GM18498 (cell line): Measurements from ENCODE around the gene ARHGAP23.

Experiments used
- ATAC-seq: cut with Tn5 transposase; IDR thresholded peaks from one replicate; pipeline ENCODE4 v1.9.1; 2021; ENCODE audit warnings: mild to moderate bottlenecking, moderate library complexity; ENCODE audit not compliant: unreplicated experiment

The ARHGAP23 gene

DNA sequence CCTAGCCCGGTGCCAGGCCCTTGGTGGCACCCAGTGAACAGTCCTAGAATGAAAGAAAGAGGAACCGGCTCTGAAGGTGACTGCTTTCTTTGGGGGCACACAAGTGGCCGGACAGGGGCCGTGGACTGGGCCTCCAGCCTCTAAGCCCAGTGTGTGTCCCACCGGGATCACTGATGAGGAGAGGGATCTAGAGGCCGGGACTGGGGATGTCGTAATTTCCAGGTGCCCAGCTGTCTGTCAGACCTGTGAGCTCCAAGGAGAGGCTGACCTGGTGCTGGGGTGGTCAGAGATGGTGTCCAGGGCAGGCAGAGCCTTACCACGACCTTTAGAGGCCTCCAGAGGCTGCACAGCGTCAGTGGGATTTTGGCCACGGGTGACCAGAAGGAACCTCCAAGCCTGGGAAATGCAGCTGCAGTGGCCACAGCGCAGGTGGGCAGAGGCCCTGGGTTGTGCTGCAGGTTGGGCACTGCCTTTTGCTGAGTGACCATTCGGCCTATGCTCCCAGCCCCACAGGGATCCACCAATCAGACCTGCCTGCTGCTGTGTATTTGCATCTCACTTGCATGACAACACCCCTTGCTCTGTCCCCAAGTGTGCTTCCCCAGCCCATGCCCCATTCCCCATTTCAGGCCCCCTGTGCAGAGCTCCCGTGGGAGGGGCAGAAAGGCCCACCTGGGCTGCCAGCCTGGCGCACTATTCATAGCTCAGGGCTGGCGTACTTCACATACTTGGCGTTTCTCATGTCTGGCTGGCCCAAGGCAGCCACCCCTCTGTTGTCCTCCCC is 12.5 kb downstream of the ARHGAP23 start:
- ATAC-seq: no peak

DNA sequence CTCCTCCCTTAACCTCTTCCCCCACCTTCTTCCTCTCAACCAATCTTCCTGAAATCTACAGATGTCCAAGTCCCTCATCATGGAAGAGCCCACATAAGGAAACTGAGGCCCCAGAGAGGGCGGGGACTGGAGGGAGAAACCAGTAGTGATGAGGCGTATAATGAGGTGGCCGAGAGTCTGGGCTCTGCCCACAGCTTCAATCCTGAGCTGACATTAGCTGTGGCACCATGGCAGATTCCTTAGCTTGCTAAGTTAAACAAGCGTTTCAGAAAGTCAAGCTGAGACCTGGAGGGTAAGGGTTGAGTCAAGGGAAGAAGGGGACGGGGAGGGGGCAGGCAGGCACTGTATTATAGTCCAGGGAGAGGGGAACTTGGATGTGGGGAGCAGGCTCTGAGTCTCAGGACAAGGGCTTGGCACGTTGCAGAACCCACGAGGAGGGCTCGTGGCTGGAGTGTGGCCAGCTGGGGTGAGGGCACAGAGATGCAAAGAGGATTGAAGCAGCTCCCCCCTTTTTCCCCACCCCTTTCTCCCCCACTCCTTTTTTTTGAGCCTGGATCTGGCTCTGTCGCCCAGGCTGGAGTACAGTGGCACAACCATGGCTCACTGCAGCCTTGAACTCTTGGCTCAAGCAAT is 13.3 kb downstream of the ARHGAP23 start:
- ATAC-seq: no peak

DNA sequence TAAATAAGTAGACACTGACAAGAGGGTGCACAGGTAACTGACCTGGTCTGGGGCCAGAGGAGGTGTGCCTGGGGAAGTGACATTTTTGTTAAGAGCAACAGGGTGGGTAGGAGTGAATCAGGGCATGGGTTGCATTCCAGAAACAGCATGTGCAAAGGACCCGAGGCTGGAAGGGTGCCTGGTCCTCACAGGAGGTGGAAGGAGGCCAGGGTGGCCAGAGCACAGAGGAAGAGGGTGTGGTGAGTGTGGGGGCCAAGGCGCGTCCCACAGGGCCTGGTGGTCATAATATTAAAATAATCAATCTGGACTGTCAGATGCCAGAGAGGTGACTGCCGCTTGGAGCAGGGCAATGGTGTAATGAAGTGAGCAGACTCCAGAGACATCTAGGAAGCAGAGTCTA is 14.3 kb downstream of the ARHGAP23 start:
- ATAC-seq: no peak

DNA sequence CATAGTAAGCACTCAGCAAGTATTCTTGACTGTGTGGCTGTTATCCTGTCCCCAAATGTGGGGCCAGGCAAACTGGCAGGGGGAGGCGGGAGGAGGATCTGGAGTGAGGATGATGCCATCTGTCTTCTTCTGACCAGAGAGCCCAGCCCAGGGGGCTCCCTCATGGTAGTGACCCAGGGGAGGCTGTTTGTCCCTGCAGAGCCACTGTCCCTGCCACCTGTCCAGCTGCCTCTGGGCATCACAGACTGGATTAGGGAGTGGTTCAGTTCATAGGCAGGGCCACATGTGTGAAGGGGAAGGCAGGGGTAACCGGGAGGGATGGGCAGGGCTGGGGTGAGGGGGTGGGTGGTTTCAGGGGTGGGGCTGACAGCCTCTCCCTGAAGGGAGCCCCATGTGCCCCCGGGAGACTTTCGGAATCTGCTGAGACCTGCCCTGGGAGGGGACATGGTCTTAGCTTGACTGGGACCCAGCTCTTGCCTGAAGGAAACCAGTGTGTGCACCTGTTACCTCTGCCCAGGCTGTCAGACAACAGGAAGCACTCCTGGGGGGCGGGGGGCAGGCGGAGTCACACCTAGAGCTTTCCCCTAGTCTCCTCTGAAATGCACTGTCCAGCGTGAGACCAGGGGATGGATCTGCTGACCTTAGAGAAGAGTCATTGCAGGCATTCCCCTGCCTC is 15.2 kb downstream of the ARHGAP23 start:
- ATAC-seq: no peak

DNA sequence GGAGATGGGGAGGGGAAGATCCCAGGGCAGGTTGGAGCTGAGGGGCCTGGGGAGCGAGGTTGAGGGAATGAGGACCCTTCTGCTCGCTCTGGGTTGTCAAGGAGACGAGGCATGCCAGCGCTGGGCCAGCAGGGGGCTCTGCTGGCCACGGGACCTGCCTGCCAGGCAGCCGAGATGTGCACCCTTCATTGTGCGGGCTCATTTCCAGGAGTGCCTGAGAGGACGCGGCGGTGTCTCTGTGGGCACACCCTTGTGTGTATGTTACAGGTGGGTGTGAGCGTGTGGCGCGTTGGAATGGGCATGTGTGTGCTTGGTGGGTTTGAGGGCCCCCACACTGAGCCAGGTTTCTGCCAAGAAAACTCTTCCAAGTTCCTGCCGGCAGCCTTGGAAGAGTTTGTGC is 15.9 kb downstream of the ARHGAP23 start:
- ATAC-seq: no peak

DNA sequence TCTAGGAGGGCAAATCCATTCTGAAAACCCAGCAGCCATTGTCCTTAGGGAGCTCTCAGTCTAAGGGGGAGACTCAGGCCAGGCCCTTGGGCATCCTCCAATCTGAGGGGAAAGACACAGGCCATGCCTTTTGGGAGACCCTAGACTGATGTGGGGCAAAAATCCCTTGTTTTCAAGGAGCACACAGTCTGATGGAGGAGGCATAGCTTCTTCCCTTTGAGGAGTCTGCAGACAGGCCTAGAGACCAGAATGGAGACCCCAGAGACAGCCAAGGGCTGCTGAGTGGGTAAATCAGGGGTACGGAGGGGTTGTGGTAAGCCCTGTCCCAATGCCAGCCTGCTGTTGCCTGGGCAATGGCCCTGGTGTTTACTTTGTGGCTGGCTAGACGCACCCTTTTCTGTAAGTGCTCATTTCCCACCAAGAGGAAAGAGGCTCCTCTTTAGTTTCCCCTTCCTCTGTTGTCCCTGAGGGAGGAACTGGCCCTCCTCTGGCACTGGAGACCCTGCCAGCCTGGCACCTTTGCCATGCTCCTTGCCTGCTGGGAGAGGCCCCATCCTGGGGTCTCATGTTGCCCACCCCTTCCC is 19.3 kb downstream of the ARHGAP23 start:
- no peak for ATAC-seq

DNA sequence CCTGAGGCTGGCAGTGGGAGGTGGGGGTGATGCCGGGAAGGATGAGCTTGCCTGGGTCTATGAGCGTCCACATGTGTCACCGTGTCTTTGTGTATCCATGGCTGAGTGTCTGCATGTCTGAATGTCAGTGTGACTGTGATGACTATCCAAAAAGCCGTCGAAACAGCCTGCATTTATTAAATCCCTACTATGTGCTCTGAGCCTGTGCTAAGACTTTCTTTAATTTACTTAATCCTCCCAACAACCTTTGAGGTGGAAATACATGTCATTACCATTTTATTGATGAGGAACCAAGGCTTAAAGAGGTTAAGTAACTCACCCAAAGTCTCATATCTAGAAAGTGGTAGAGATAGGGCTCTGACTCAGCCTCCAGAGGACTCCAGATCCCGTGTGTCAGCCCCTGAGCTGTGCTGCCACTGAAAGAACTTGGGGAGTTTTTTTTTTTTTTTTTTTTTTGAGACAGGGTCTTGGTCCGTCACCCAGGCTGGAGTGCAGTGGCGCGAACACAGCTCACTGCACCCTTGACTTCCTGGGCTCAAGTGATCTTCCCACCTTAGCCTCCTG is 20.0 kb downstream of the ARHGAP23 start:
- no peak for ATAC-seq

DNA sequence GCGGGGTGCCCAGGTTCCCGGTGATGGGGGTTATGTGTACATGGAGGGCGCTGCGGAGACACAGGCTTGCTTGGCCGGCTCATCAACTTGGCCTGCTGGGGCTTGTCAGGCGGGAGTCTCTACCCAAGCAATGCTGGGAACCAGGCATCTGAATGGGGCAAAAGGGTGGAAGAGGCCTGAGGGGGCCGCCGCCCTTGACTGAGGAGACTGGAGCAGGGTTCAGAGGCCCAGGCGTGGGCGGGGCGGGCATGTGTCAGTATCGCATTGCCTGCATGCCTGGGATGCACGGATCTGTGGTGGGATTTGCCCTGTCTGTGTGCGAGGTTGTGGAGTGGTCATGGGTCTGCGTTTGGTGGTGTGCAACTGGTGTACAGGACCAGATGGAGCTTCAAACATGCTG is 21.1 kb downstream of the ARHGAP23 start:
- ATAC-seq: no peak

DNA sequence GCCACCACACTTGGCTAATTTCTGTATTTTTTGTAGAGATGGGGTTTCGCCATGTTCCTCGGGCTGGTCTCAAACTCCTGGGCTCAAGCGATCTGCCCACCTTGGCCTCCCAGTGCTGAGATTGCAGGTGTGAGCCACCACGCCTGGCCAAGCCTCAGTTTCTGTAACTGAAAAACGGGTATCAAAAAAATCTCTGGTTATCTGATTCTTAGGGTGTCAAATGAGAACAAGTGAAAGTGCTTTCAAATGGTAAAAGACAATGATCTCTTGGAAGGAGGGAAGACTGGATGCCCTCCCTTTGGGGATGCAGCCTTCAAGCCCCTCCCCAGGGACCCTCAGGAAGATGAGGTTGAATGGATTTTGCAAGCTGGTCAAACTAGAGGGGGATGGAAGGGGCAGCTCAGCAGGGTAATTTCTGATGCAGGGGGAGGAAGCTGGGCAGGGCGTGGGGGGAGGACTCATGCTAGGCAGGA is 22.3 kb downstream of the ARHGAP23 start:
- ATAC-seq: no peak

DNA sequence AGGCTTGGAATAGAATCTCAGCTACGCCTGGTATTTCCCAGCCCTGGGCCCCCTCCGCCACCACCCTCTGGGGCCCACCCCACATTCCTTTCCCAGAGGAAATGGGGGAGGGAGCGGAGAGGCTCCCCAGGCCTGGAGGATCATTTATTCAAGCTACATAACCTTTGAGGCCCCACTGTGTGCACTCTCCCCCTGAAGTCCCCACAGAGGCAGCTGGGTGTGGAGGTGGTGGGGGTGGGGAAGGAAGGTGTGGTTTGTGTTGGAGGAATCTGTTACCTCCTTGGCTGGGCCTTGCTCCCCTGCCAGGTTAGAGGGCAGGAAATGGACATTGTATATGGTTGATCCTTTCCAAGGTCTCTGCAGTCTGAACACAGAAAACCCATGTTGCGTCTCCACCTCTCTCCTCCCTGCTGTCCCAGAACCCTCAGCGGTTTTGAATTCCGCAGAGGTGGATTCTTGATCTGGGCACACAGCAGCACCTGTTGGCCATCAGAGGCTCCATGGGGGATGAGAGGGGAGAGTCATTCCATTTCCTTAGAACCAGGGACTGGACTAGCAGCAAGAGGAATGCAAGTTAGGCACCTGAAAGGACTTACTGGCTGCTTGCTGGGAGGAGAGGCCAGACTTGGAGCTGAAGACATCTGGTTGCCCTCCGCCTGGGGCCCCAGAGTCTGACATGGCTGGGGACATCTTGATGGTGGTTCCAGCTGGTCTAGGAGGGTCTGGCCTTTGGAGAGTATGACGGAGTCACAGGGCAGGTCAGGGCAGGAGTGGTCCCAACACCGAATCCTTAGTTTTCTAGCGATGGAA is 23.0 kb downstream of the ARHGAP23 start:
- ATAC-seq: no peak

DNA sequence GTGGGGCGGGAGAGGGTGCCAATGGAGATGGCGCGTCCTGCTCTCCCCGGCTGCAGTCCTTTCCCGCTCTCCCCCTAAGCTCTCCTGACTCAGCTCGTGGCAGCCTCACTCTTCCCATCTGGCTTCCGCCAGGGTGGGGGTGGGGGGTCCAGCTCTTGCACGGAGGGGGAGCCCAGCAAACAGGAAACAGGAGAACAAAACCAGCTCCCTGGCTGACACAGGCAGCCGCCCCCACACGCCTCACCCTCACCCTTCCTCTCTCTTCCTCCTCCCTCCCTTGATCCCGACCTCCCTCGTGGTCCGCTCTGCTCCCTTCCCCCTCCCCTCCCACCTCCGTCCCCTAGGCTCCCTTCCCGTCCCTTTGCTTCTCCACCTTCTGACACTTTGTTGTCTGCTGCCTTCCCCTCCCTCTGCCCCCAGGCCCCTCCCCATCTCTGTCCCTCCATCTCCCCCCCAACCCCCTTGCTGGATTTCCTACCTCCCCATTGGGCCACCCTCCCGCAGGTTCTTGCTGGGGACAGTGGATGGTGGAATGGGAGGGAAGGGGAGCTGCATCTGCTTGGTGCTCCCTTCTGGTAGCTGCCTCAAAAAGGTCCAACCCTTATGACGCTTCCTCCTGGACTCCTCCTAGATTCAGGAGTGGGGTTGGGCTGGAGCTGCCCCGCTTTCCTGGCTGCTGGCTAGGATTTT is 23.7 kb downstream of the ARHGAP23 start:
- no peak for ATAC-seq

DNA sequence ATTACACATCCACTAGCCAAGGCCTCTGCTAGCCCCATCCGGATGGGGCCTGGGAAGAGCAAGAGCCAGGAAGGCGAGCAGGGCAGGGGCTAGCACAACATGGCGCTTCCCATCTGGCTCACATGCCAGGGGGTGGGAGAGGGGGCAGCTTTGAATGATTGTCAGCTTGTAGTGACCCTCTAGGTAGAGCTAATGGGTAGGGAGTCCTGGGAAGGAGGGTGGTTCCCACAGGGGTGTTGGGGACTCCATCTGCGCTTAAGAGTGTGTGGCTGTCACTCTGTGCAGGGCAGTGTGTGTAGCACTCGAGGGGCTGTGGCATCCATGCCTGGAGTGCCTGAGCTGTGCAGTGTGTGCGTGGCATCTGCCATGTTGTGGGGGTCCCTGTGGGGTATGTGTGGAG is 24.5 kb downstream of the ARHGAP23 start:
- ATAC-seq: no peak

DNA sequence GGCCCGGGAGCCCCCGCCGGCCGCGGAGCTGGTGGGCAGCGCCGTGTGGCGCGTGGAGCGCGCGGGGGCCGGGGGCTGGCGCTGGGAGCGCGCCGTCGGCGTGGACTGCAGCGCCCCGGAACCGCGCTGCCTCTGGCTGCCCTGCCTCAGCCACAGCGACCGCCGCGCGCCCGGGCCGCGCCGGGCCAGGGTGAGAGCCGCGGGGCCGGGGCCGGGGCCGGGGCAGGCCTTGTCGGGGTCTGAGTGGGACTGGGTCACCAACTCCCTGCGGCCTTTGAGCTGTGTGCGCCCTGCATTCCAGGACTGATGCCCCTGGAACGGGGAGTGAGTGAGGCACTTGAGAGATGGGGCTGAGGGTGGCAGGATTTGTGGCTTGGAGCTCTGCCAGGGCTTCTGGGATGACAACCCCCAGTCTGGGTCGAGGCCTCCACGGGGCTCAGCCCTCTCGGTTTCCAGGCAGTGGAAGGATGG is 25.7 kb downstream of the ARHGAP23 start:
- no peak for ATAC-seq

DNA sequence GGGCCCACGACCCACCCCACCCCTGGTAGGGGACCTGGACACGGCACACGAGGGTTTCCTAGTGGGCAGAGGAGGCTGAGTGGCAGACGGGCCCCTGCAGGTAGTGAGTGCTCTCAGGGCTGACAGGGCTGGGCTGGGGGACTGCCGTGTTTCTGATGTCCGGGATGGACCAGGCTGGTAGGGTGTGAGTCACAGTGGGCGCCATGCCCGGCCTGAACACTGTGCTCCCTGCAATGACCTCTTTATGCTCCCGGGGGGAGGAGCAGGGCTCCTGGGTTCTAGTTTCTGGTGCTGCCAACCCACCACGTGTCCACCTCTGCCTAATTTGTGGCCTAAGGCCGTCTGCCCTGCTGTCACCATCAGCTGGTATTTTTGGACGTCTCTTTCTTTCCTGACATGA is 26.3 kb downstream of the ARHGAP23 start:
- no peak for ATAC-seq

DNA sequence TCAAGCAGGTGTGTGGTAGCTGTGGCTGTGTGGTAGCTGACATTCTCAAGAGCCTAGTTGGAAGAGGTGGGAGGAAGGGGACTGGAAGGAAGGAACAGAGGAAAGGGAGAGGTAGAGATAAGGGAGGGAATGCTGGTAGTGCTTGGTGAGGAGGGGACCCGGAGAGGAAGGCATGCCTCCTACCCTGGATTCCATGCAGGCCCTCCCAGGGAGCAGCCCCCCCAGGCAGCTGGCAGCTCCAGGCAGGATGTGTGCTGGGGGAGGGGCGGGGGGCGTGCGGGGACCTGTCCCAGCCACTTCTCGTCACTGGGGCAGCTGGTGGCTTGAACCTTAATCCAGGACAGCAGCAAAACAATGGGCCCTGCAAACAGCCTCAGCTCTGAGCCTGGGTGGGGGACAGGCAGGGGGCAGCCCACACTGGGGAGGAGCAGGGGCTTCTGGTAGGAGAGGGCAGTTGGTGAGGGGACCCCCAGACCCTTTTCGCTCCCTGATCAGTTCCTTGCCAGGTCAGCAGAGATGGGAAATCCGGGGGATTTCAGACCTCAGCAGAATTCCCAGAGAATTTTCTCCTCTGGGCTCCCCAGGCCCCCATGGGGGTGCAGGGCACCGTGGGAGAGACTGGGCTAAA is 27.1 kb downstream of the ARHGAP23 start:
- ATAC-seq: no peak

DNA sequence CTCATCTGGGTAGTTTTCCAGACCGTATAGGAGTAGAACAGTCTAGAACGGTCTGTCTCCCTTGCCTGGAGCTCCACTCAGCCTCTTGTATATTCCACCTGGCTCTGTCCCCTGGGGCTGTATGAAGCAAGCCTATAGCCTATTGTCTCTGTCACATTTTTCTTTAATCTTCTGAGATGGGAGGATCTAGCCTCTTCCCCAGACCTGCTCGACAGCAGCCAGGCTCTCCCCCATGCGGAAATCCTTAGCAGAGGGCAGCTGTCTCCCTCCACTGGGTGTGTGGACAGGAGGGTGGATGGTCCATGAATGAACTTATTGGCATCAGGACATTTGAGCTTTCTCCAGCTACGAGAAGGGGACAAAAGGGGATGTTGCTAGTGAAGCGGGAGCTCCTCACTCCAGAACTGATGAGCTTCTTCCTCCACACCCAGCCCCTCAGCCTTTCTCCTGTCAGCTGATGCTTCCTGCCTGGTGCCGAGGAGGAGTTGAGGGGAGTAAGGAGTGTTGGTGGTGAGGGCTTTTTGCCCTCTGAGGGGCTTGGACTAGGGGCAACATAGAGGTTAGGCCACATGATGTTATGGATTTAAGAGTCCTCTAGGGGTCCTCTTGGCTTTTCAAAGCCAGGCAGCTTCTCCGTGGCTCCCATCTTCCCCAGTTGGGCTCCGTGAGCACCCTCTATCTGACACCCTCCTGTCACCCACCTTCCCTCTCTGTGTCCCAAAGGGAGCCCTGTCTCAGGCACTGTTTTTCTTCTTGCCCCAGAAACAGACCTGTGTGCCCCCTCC is 28.0 kb downstream of the ARHGAP23 start:
- no peak for ATAC-seq

DNA sequence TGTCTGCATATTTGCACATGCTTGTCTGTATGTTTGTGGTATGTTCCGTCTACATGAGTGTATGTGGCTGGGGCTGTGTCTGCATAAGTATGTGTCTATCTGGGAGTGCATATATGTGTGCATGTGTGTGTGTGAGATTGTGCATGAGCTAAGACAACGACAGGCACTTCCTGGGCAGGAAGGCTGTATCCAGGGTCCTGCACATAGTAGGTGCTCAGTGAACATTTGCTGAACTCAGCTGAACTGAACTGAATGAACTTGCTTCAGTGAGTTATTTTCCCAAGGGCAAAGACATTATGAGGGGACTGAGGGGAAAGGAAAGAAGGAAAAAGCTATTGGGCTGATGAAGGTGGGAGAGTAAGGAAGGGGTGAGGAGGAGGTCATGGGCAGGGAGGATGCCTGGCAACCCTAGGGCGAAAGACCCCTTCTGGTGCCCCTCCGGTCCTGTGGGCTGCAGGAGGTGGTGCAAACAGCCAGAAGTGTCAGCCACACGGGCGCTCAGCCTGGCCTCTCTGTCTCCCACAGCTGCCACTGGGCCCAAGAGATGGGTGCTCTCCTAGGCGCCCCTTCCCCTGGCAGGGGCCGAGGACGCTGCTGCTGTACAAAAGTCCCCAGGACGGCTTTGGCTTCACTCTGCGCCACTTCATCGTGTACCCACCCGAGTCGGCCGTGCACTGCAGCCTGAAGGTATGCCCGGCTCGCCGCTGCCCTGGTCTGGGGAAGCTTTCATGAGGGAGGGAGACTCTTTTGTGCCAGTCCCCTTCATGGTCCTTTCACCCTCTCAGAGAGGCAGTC is 29.5 kb downstream of the ARHGAP23 start:
- no peak for ATAC-seq

DNA sequence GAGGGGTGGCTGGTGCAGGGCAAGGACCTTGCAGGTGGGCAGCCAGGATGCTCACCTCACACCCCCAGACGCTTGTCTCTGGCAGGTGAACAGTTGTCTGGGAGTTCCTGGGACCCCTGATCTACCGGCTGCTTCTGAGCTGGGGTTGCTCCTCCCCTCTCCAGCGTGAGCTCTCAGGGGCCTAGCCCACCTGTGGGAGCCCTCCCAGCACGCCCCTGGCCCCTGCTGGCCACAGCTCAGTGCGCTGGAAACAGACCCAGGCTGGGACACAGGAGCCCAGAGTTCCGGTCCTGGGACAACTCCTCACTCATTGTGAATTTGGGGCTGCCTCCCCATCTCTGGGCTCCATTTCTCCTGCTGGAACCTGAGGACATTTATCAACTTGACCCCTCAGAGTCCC is 30.3 kb downstream of the ARHGAP23 start:
- ATAC-seq: no peak
